Activated naive CD8-positive, alpha-beta T cell treated with anti-CD3 and anti-CD28 coated beads for 36 hours (primary cell): ENCODE measurements around the gene TTC23. TPM values are rescaled to one million over a fixed set of nuclear protein-coding genes. Genes with fewer than 3 reads are reported as not detected.

ENCODE experiments used
- DNase-seq: peaks from one replicate; pipeline ENCODE4 v3.0.0; 2021
- H3K27ac Mint-ChIP-seq: one replicate; pipeline ENCODE4 v1.8.0; 2022; ENCODE audit warnings: mild to moderate bottlenecking, moderate library complexity, mixed read lengths
- H3K27me3 Mint-ChIP-seq: one replicate; pipeline ENCODE4 v1.8.0; 2022; ENCODE audit warnings: mild to moderate bottlenecking, mixed read lengths
- H3K36me3 Mint-ChIP-seq: one replicate; pipeline ENCODE4 v1.8.0; 2021; ENCODE audit warnings: mild to moderate bottlenecking, mixed read lengths
- H3K4me1 Mint-ChIP-seq: one replicate; pipeline ENCODE4 v1.8.0; 2021; ENCODE audit warnings: mixed read lengths
- H3K4me3 Mint-ChIP-seq: one replicate; pipeline ENCODE4 v1.8.0; 2022; ENCODE audit warnings: mild to moderate bottlenecking, moderate library complexity, mixed read lengths
- H3K9me3 Mint-ChIP-seq: one replicate; pipeline ENCODE4 v1.8.0; 2022; ENCODE audit warnings: mixed read lengths
- total RNA-seq, 2 experiments: library from RNA; stranded (reverse); gene quantifications; one replicate each; pipeline ENCODE4 v1.2.3, GENCODE V29; 2021

The TTC23 gene
- total RNA-seq, 2 experiments from 2014 or later, result 3.7 to 4.2 TPM

DNA sequence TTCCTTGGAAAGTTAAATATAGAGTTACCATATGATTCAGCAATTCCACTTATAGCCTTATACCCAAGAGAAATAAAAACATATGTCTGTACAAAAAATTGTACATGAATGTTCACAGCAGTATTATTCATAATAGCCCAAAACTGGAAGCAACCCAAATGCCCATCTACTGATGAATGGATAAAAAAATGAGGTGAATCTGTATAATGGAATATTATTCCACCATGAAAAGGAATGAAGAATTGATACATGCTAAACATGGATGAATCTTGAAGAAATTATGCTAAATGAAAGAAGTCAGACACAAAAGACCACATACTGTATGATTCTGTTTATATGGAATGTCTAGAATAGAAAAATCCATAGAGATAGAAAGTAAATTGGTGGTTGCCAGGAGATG is 61.4 kb downstream of the TTC23 start:
- Mint-ChIP-seq H3K36me3 (peaks cover 2% of the 10 kb centered on the region), H3K4me3 (no peak overlapping the region), H3K9me3 (no peaks in the 10 kb centered on the region), H3K27ac (no peak overlapping the region), H3K27me3 (no peaks in the 10 kb centered on the region), H3K4me1 (no peaks in the 10 kb centered on the region)
- DNase-seq, result no peak

DNA sequence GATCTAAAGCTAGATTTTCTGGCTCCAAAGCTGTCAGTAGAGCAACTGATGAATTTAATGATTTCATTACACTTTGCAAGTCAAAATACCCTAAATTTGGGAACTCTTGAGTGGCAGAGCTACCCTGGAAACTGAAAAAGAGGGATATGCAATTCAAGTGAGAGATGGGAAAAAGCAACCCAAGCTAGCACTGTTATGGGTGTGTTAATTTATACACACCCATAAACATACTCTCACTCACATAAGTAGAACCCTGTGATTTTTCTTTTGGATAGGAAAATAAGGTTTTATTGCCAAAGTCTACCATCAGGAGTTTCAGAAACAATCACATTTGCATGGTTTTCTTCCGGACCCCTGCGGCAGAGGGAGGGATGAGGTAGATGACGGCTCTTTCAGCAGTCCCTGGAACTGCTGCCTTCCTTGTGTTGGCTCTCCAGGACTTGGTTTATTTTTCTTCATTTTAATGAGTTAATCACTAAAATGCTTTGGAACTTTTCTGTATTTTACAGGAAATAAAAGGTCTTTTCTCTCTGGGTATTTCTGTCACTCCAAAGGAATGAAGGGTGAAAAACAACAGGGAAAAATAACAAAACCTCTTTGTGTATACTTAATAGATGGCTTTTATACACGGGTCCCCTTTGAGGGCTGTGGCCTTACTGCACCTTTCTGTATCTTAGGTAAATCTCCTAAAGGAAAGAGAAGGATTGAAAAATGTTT is 63.8 kb downstream of the TTC23 start:
- Mint-ChIP-seq H3K9me3 (no peaks in the 10 kb centered on the region), H3K36me3 (no peaks in the 10 kb centered on the region), H3K4me1 (no peaks in the 10 kb centered on the region), H3K4me3 (no peak overlapping the region), H3K27ac (no peak overlapping the region), H3K27me3 (peaks cover 3% of the 10 kb centered on the region)
- DNase-seq, result no peak

- Mint-ChIP-seq H3K27me3 (peaks cover 3% of the 10 kb centered on the region), H3K36me3 (no peaks in the 10 kb centered on the region), H3K27ac (no peak overlapping the region), H3K4me3 (no peak overlapping the region), H3K9me3 (no peaks in the 10 kb centered on the region), H3K4me1 (no peaks in the 10 kb centered on the region)
- DNase-seq, result no peak
Observed at GRCh38 chr15:99182791-99183190, 66.6 kb downstream of the TTC23 start.

- peaks cover 3% of the 10 kb centered on the region for H3K27me3 Mint-ChIP-seq
- no peak overlapping the region for H3K27ac Mint-ChIP-seq
- H3K9me3 Mint-ChIP-seq, result no peaks in the 10 kb centered on the region
- no peaks in the 10 kb centered on the region for H3K4me1 Mint-ChIP-seq
- H3K36me3 Mint-ChIP-seq, result no peaks in the 10 kb centered on the region
- no peak overlapping the region for H3K4me3 Mint-ChIP-seq
- no peak for DNase-seq
Observed at GRCh38 chr15:99181545-99181971, 67.8 kb downstream of the TTC23 start.

GRCh38 chr15:99180964-99181306 is 68.4 kb downstream of the TTC23 start:
- H3K4me1 Mint-ChIP-seq, result no peaks in the 10 kb centered on the region
- H3K9me3 Mint-ChIP-seq, result no peaks in the 10 kb centered on the region
- peaks cover 3% of the 10 kb centered on the region for H3K27me3 Mint-ChIP-seq
- no peak for DNase-seq
- no peak overlapping the region for H3K4me3 Mint-ChIP-seq
- H3K36me3 Mint-ChIP-seq, result no peaks in the 10 kb centered on the region
- H3K27ac Mint-ChIP-seq, result no peak overlapping the region

- no peak for DNase-seq
- Mint-ChIP-seq H3K4me3 (no peak overlapping the region), H3K27me3 (peaks cover 3% of the 10 kb centered on the region), H3K27ac (no peak overlapping the region), H3K36me3 (no peaks in the 10 kb centered on the region), H3K9me3 (no peaks in the 10 kb centered on the region), H3K4me1 (no peaks in the 10 kb centered on the region)
Observed at GRCh38 chr15:99180086-99180963, 69.1 kb downstream of the TTC23 start.

- peaks cover 3% of the 10 kb centered on the region for H3K27me3 Mint-ChIP-seq
Observed at GRCh38 chr15:99177679-99178078, 71.7 kb downstream of the TTC23 start.

GRCh38 chr15:99176757-99177156 is 72.6 kb downstream of the TTC23 start:
- H3K9me3 Mint-ChIP-seq, result no peaks in the 10 kb centered on the region

More at GRCh38 chr15:99177679-99178078, 71.7 kb downstream of the TTC23 start:
- no peak for DNase-seq
- Mint-ChIP-seq H3K4me1 (no peaks in the 10 kb centered on the region), H3K36me3 (no peaks in the 10 kb centered on the region), H3K27ac (no peak overlapping the region), H3K4me3 (no peak overlapping the region), H3K9me3 (no peaks in the 10 kb centered on the region)

DNA sequence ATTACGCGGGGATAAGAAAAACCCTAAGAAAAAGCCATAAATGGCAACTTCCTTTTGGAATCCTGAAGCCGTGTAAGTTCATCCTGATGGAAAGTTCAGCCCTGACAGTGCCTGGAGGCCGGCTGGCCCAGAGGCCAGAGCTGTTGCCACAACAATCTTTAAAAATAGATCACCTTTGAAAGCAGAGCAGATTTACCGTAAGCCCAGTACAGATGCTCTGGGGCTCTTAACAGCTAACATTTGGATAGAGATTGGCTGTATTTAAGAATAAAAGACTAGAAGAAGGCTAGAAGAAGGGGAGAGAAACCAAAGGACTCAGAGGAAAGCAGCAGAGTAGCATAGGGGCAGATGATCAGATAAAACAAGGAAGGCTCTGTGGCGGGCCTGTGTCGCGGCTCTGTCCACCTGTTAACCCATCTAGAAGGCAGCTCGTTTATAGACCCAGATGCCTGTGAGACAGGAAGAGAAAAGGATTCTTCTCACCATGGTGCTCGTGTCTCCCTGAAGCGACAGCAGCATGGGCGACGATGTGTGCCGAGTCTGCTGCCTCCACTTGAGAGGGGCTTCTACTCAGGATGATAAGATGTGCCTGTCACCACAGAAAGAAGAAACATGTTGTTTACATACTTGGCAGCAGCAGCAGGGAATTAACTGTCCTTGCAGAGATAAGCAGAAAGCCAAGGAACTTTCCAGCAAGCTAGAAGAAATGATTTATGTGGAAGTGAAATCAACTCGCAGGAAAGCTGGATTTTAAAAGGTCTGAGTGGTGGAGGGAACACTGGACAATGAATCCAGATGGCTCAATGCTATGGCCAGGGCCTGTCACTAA is 74.6 kb downstream of the TTC23 start:
- no peak overlapping the region for H3K27ac Mint-ChIP-seq
- H3K9me3 Mint-ChIP-seq, result no peaks in the 10 kb centered on the region
- no peaks in the 10 kb centered on the region for H3K4me1 Mint-ChIP-seq
- no peaks in the 10 kb centered on the region for H3K27me3 Mint-ChIP-seq
- DNase-seq, result no peak
- no peaks in the 10 kb centered on the region for H3K36me3 Mint-ChIP-seq
- no peak overlapping the region for H3K4me3 Mint-ChIP-seq

More at GRCh38 chr15:99176757-99177156, 72.6 kb downstream of the TTC23 start:
- Mint-ChIP-seq H3K4me1 (no peaks in the 10 kb centered on the region), H3K4me3 (no peak overlapping the region), H3K27ac (no peak overlapping the region), H3K27me3 (no peaks in the 10 kb centered on the region), H3K36me3 (no peaks in the 10 kb centered on the region)
- no peak for DNase-seq

DNA sequence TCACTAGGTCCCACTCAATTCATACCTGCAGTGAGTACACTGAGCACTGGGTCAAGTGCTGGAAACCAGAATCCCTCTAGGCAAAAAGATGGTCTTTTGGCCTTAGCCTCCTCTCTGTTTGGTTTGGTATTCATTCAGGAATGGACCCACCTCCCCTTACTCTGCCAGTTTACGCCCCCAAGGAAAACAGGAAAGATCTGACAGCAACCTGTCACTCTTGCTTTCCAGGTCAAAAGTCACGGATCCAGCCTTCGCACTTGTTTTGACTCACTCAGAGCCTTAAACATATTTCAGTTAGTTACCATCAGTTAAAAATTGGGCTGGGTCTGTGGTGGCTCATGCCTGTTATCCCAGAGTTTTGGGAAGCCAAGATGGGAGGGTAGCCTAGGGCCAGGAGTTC is 76.4 kb downstream of the TTC23 start:
- no peak overlapping the region for H3K27ac Mint-ChIP-seq
- no peaks in the 10 kb centered on the region for H3K36me3 Mint-ChIP-seq
- no peaks in the 10 kb centered on the region for H3K4me1 Mint-ChIP-seq
- H3K4me3 Mint-ChIP-seq, result no peak overlapping the region
- H3K9me3 Mint-ChIP-seq, result no peaks in the 10 kb centered on the region
- no peak for DNase-seq
- H3K27me3 Mint-ChIP-seq, result no peaks in the 10 kb centered on the region

DNA sequence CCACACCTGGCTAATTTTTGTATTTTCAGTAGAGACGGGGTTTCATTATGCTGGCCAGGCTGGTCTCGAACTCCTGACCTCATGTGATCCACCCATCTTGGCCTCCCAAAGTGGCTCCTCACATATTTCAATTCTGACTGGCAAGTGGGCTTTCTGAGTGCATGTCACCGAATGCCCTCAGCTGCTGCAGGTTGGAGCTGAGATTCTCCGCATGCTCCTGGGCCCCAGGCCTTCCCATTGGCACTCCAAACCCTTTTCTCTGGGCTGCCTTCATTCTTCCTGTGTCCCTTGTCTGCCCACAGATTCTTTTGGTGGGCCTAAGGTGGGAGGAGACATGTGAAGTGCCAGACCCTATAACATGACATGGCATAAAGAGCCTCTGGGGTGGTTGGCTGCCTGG is 77.2 kb downstream of the TTC23 start:
- Mint-ChIP-seq H3K4me3 (no peak overlapping the region), H3K36me3 (no peaks in the 10 kb centered on the region), H3K4me1 (no peaks in the 10 kb centered on the region), H3K9me3 (no peaks in the 10 kb centered on the region), H3K27me3 (no peaks in the 10 kb centered on the region), H3K27ac (no peak overlapping the region)
- DNase-seq, result no peak

- no peak overlapping the region for H3K27ac Mint-ChIP-seq
- H3K36me3 Mint-ChIP-seq, result no peaks in the 10 kb centered on the region
- no peaks in the 10 kb centered on the region for H3K9me3 Mint-ChIP-seq
- no peaks in the 10 kb centered on the region for H3K27me3 Mint-ChIP-seq
- H3K4me1 Mint-ChIP-seq, result no peaks in the 10 kb centered on the region
- H3K4me3 Mint-ChIP-seq, result no peak overlapping the region
- no peak for DNase-seq
Observed at GRCh38 chr15:99170476-99171065, 78.8 kb downstream of the TTC23 start.

- H3K36me3 Mint-ChIP-seq, result no peaks in the 10 kb centered on the region
- no peaks in the 10 kb centered on the region for H3K27me3 Mint-ChIP-seq
- no peaks in the 10 kb centered on the region for H3K4me1 Mint-ChIP-seq
- DNase-seq, result no peak
- no peak overlapping the region for H3K4me3 Mint-ChIP-seq
- H3K27ac Mint-ChIP-seq, result no peak overlapping the region
- no peaks in the 10 kb centered on the region for H3K9me3 Mint-ChIP-seq
Observed at GRCh38 chr15:99169769-99170311, 79.5 kb downstream of the TTC23 start.
